ENCODE data around the gene MAF. TPM values are rescaled to one million over a fixed set of nuclear protein-coding genes. Genes with fewer than 3 reads are reported as not detected.

The MAF gene
- total RNA-seq, 1 experiment from 2014 or later = not detected

GRCh38 chr16:79589601-79590102 is 10.9 kb downstream of the MAF start:
- no peak for DNase-seq (ENCODE audit: low spot score)

GRCh38 chr16:79587897-79588296 is 12.6 kb downstream of the MAF start:
- no peak for DNase-seq (ENCODE audit: low spot score)

DNA sequence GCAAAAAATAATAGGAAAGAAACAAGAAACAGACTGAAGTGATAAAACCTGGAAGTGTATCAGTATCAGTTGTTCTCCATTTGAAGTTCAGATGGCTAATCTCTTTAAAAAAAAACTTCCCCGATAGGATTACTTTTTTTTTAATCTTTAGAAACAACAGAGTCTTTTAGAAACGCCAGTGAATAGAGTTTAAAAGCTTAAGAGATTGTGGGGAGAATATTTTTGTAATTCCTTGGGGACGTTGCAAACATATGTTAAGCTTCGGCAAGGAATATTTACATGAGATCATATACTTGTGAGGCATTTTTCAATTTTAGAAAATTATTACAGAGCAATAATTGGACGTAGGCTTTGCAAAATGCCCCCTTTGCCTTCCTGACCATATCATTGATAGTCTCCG is 13.2 kb downstream of the MAF start:
- no peak for DNase-seq (ENCODE audit: low spot score)

- no peak for DNase-seq (ENCODE audit: low spot score)
Measured at GRCh38 chr16:79582789-79583188, 17.7 kb downstream of the MAF start.

- no peak for DNase-seq (ENCODE audit: low spot score)
Measured at GRCh38 chr16:79580453-79581191, 19.9 kb downstream of the MAF start.

- no peak for DNase-seq (ENCODE audit: low spot score)
Measured at GRCh38 chr16:79576602-79577001, 23.9 kb downstream of the MAF start.

- DNase-seq (ENCODE audit: low spot score) = no peak
Measured at GRCh38 chr16:79573884-79574283, 26.7 kb downstream of the MAF start.

- no peak for DNase-seq (ENCODE audit: low spot score)
Measured at GRCh38 chr16:79573071-79573470, 27.5 kb downstream of the MAF start.

- DNase-seq (ENCODE audit: low spot score) = no peak
Measured at GRCh38 chr16:79571903-79572535, 28.5 kb downstream of the MAF start.

DNA sequence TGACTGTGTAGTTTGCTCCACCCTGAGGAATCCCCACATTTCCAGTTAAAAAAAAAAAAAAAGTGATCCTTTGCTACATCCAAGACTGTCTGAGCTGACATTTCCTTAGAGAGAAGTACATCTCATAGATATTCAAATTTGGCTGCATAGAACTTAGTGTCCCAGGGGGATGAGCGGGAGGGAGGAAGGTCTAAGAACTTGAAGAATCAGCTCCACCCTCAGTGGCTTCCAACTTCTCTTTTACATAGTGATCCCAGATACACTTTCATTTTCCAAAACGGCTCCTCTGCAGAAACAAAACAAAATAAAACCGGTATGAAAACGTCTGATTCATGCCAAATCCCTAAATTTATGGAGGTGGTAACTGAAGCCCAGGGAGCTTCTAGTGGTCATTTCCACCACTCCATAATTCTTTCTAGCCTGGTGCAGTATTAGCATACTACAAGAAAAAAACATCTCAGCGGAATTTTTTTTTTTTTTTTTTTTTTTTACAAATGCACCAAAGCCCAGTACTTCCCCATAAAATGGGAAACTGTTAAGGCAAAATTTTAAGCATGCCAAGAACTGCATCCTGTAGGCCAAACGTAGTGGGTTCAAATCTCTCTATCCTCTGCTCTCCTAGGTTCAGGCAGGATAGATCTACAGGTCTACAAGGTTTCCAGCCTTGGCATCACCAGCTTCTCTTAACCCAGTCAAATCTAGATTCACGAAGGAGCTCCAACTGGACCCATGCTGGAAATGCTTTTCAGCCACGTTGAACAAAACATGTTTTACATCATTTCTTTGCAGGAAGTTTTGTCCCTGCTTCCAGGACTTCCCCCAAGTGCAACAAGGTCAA is 29.3 kb downstream of the MAF start:
- DNase-seq (ENCODE audit: low spot score) = no peak

DNA sequence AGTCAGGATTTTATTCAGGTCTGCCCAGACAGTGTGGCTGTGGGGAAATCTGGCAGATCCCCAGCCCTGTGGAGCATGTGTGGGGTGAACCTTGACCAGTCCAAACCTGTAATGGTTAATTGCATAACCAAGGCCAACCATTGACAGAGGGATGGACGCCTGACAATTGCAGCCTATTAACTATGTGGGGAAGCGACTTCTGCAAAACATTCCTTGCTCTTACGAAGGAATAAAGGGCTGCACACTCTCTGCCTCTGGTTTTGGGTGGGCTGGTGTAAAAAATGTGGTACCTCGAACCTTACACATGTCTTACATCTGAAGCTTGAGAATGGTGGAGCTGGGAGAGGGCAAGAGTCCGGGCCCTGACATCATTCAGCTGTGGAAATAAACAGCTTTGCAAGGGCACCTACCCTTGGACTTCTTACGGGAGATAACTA is 35.8 kb downstream of the MAF start:
- DNase-seq (ENCODE audit: low spot score) = no peak

DNA sequence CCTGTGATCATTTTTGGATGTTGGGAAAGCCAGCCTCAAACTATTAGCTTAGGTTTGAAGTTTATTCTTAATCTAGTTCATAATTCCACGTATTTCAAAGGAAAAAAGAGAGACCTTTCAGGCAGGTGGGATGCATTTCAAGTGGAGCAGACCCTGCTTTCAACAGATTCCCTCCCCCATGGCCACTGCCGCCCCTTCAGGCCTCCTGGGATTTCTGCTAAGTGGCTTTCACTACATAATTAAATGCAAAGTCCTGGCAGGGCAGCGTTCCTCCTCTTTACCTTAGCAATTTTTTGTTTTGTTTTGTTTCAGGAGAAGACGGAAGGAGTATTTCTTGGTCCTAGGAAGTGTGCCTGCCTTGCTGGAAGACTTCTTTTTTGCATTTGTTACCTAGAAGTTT is 36.6 kb downstream of the MAF start:
- no peak for DNase-seq (ENCODE audit: low spot score)

GRCh38 chr16:79562166-79562823 is 38.2 kb downstream of the MAF start:
- DNase-seq (ENCODE audit: low spot score) = no peak

- no peak for DNase-seq (ENCODE audit: low spot score)
Measured at GRCh38 chr16:79561729-79562128, 38.8 kb downstream of the MAF start.

DNA sequence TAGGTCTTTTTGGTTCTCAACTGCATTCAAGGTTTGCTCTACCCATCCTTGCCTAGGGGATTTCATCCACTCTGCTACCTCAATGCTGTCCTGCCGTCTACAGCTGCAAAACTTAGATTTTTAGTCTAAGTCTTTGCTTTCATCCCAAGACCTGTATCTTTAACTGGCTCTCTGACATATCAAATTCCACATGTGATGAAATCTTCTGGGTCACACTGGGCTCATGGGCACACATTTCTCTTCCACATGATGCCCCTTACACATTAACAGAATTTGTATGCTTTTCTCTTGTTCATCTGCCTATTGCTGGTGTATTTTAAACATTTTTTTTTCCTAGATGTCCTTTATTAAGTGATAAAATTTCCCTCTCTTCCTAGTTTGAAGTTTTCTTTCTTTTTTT is 39.6 kb downstream of the MAF start:
- DNase-seq (ENCODE audit: low spot score) = no peak

GRCh38 chr16:79560318-79560717 is 40.2 kb downstream of the MAF start:
- no peak for DNase-seq (ENCODE audit: low spot score)

GRCh38 chr16:79559532-79559931 is 41.0 kb downstream of the MAF start:
- DNase-seq (ENCODE audit: low spot score) = no peak

GRCh38 chr16:79557421-79557820 is 43.1 kb downstream of the MAF start:
- DNase-seq (ENCODE audit: low spot score) = no peak

DNA sequence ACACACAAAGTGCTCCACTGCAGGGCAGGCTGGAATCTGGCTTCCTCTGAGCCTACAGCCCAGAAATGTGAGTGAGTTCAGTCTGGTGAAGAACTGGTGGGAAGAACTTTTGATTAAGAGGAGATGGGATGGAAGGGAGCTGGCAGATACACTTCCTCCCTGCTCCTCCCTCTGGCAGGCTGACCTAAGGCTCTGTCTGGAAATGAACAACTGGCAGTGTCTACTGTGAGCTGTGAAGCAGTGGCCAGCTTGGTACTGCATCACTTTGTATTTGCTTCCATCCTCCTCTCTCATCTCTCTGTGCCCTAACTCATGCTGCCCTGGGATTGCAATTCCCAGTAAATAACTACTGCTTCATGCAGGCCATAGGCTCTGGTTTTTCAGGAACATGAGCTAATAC is 45.6 kb downstream of the MAF start:
- no peak for DNase-seq (ENCODE audit: low spot score)

DNA sequence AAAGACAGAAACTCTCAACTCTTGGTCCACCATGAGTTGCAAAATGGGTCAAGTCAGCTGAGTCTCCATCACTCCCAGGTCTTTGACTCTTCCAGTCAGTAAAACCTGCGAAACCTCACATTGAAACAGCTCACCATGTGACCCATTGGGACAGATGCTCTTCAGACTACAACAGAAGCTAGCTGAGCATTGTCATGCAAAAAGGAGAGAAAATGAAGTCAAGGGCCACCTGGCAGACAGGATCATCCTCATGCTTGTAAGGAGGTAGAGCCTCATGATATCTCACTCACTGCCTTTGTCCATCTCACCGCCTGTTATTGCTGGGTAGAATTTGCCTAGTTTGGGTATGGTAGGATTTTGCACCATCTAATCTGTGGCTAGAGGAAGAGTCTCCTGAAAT is 50.2 kb downstream of the MAF start:
- DNase-seq (ENCODE audit: low spot score) = no peak

- DNase-seq (ENCODE audit: low spot score) = no peak
Measured at GRCh38 chr16:79547085-79547484, 53.5 kb downstream of the MAF start.
